GM12878 (cell line): ENCODE measurements around the gene STK35. TPM values are rescaled to one million over a fixed set of nuclear protein-coding genes. Genes with fewer than 3 reads are reported as not detected.

ENCODE experiments used
- ATAC-seq: fragments of 200-7000 bp; cut with Tn5 transposase; 3 replicates; pipeline ENCODE4 v1.9.1; 2020; ENCODE audit warnings: mild to moderate bottlenecking, moderate library complexity
- Bru-seq: library from RNA; stranded (reverse); fragments of 400-500 nt; gene quantifications from one replicate; lab custom pipeline; 2021; lab: Mats Ljungman, UMichigan
- BruChase-seq, 2 experiments: library from RNA; stranded (reverse); fragments of 400-500 nt; gene quantifications; one replicate each; lab custom pipeline; 2021; lab: Mats Ljungman, UMichigan
- BruUV-seq: library from RNA; stranded (reverse); fragments of 400-500 nt; replicated peaks from 2 replicates; lab custom pipeline; 2021; lab: Mats Ljungman, UMichigan
- CTCF ChIA-PET: fragments of 300-600 bp; sonication (Branson Sonifier 250); formaldehyde crosslinking; extraction: SDS; loops from one replicate; lab custom pipeline; 2021; ENCODE audit warnings: inconsistent platforms; lab: Yijun Ruan, JAX
- POLR2A ChIA-PET: fragments of 350-600 bp; formaldehyde crosslinking; extraction: SDS; loops from one replicate; lab custom pipeline; 2021; ENCODE audit warnings: inconsistent platforms; lab: Charles Lee
- RAD21 ChIA-PET: fragments of 300-600 bp; sonication (Branson Sonifier 250); formaldehyde crosslinking; loops from one replicate; lab custom pipeline; 2023; ENCODE audit warnings: antibody characterized with exemption; ENCODE audit not compliant: unreplicated experiment; lab: Charles Lee
- SMC1A ChIA-PET: fragments of 300-600 bp; sonication (Branson Sonifier 250); formaldehyde crosslinking; loops from one replicate; lab custom pipeline; 2023; ENCODE audit not compliant: unreplicated experiment, uncharacterized antibody; lab: Charles Lee
- DNase-seq: peaks from one replicate; pipeline ENCODE4 v3.0.0-alpha.2; 2011; ENCODE audit warnings: low read depth, low spot score
- FAIRE-seq: peaks from 3 replicates; lab custom pipeline; 2011; peaks lifted over from hg19 to GRCh38; lab: Jason Lieb, UNC
- H2AFZ ChIP-seq: 2 replicates; pipeline ENCODE4 v1.6.0; 2011; ENCODE audit warnings: low read depth, low read length, control low read depth; ENCODE audit not compliant: control insufficient read depth
- H3K27ac ChIP-seq: 2 replicates; pipeline ENCODE4 v1.5.1; 2011; ENCODE audit warnings: control low read depth; ENCODE audit not compliant: control insufficient read depth, insufficient read depth
- H3K27me3 ChIP-seq, 2 experiments: replicated peaks in 1 of 2; 2 replicates each; pipeline versions ENCODE4 v1.6.0 to v1.6.1; 2011; ENCODE audit warnings: low read length in 1 of 2; ENCODE audit not compliant: control insufficient read depth in 2 of 2, insufficient read depth in 2 of 2
- H3K36me3 ChIP-seq, 2 experiments: 2 replicates each; pipeline ENCODE4 v1.5.1; 2011; ENCODE audit warnings: low read length in 1 of 2; ENCODE audit not compliant: control insufficient read depth in 2 of 2, insufficient read depth in 2 of 2
- H3K4me1 ChIP-seq: 2 replicates; pipeline ENCODE4 v1.6.1; 2011; ENCODE audit warnings: mild to moderate bottlenecking, low read length, moderate library complexity, mixed read lengths; ENCODE audit not compliant: control insufficient read depth, insufficient read depth
- H3K4me2 ChIP-seq: 2 replicates; pipeline ENCODE4 v1.6.0; 2011; ENCODE audit warnings: control low read depth; ENCODE audit not compliant: control insufficient read depth, insufficient read depth
- H3K4me3 ChIP-seq: fragments of 200-600 bp; sonication (generic); 2 replicates; pipeline ENCODE4 v1.5.1; 2016
- H3K79me2 ChIP-seq: 2 replicates; pipeline ENCODE4 v1.6.0; 2011; ENCODE audit warnings: low read length; ENCODE audit not compliant: control insufficient read depth, insufficient read depth
- H3K9ac ChIP-seq: 2 replicates; pipeline ENCODE4 v1.8.0; 2011; ENCODE audit warnings: low read length, control low read depth, mixed read lengths; ENCODE audit not compliant: control insufficient read depth, insufficient read depth
- H3K9me3 ChIP-seq: replicated peaks from 3 replicates; pipeline ENCODE4 v1.5.1; 2011; ENCODE audit warnings: mild to moderate bottlenecking, low read length; ENCODE audit not compliant: control insufficient read depth, insufficient read depth
- H4K20me1 ChIP-seq: 2 replicates; pipeline ENCODE4 v1.6.0; 2011; ENCODE audit not compliant: control insufficient read depth, insufficient read depth
- CBX3 ChIP-seq: fragments of 200-600 bp; sonication (generic); IDR thresholded peaks from 2 replicates; pipeline ENCODE4 v1.6.1; 2016; ENCODE audit warnings: low read depth, borderline replicate concordance
- CTCF ChIP-seq, 3 experiments: IDR thresholded peaks in 2 of 3; conservative IDR thresholded peaks in 1 of 3; 2 replicates each; pipeline ENCODE4 v1.5.1; 2011; ENCODE audit warnings: low read depth in 3 of 3, low read length in 3 of 3, mild to moderate bottlenecking in 3 of 3, control low read depth in 2 of 3, moderate library complexity in 2 of 3, inconsistent platforms in 1 of 3, mixed read lengths in 1 of 3; ENCODE audit not compliant: control insufficient read depth in 2 of 3, insufficient read depth in 1 of 3; ENCODE audit errors: extremely low read depth in 1 of 3
- ZBED1 ChIP-seq: IDR thresholded peaks from 2 replicates; pipeline ENCODE4 v1.6.1; 2016; ENCODE audit warnings: borderline replicate concordance
- ZBTB11 ChIP-seq: fragments of 450-650 bp; formaldehyde crosslinking; IDR thresholded peaks from 2 replicates; pipeline ENCODE4 v1.5.0; 2022; ENCODE audit warnings: mild to moderate bottlenecking, missing genetic modification characterization
- ZNF622 ChIP-seq: fragments of 450-650 bp; IDR thresholded peaks from 2 replicates; pipeline ENCODE4 v1.6.1; 2017; ENCODE audit warnings: mild to moderate bottlenecking, inconsistent platforms
- WGBS: methylation state at CpG from one replicate; pipeline ENCODE4 v1.1.6; 2016; ENCODE audit warnings: low lambda C conversion rate; ENCODE audit not compliant: insufficient replicate concordance, insufficient coverage; ENCODE audit errors: missing lambda C conversion rate; 5-methylcytosine and 5-hydroxymethylcytosine counted together
- in situ Hi-C: fragments of 300-500 bp; cut with MboI; formaldehyde crosslinking; loops from 9 replicates; pipeline ENCODE4 v1.14.3; 2018; ENCODE audit warnings: mixed read lengths
- intact Hi-C: fragments of 100-400 bp; cut with micrococcal nuclease; formaldehyde crosslinking; loops from one replicate; pipeline ENCODE4 v1.14.2; 2022; ENCODE audit not compliant: unreplicated experiment
- long read RNA-seq, 2 experiments: library from polyadenylated mRNA; unstranded; transcript quantifications; one replicate each; pipeline ENCODE4 v2.0.0, GENCODE V29; 2019 to 2020
- polyA minus RNA-seq, 3 experiments: library from RNA; depleted of rRNA, polyadenylated mRNA; stranded (reverse); fragments of >200 nt; gene quantifications; 2 replicates each; pipeline ENCODE4 v1.2.3, GENCODE V29; 2011
- polyA plus RNA-seq, 11 experiments: library from polyadenylated mRNA; depleted of rRNA in 4 of 11; unstranded in 6 of 11; stranded (reverse) in 5 of 11; fragments of >200 nt; fragmentation: Nextera tagmentation in 4 of 11; fragmentation: Illumina TruSeq in 1 of 11; extraction: Ambion mirVana in 4 of 11; extraction: Trizol in 1 of 11; gene quantifications; 1 replicate in 1 of 11; 2 replicates in 10 of 11; pipeline versions ENCODE4 v1.2.1 to v1.2.3, GENCODE V29; 2011 to 2016; ENCODE audit warnings: inconsistent platforms in 2 of 11, missing spikeins in 2 of 11, low read depth in 1 of 11
- total RNA-seq, 4 experiments: library from RNA; depleted of rRNA in 3 of 4; stranded (reverse); fragments of >200 nt in 3 of 4; fragmentation: Illumina TruSeq in 1 of 4; extraction: Trizol in 1 of 4; gene quantifications; 2 replicates each; pipeline versions ENCODE4 v1.2.1 to v1.2.3, GENCODE V29; 2013 to 2021

STK35 gene
- total RNA-seq (2013; cell fraction: nucleolus; rRNA removed): 38.4 and 42.0 TPM in 2 replicates
- 9.3 and 9.9 TPM in 2 replicates for total RNA-seq (2014; rRNA removed)
- 8.9 and 9.9 TPM in 2 replicates for total RNA-seq (2014; rRNA removed; fragmentation: Illumina TruSeq; extraction: Trizol)
- total RNA-seq (2021): 18.9 and 19.4 TPM in 2 replicates
- polyA plus RNA-seq (2011; ENCODE audit: low read depth): 3.8 TPM
- 6.2 and 9.2 TPM in 2 replicates for polyA plus RNA-seq (2011; rRNA removed)
- polyA plus RNA-seq (2011; cell fraction: cytosol; rRNA removed): 12.8 and 13.0 TPM in 2 replicates
- 11.3 and 11.6 TPM in 2 replicates for polyA plus RNA-seq (2011; cell fraction: nucleus; rRNA removed)
- polyA plus RNA-seq (2012): 6.7 and 7.6 TPM in 2 replicates
- 7.9 and 11.4 TPM in 2 replicates for polyA plus RNA-seq (2014; fragmentation: Illumina TruSeq; extraction: Trizol)
- polyA plus RNA-seq (2014; fragmentation: Nextera tagmentation; extraction: Ambion mirVana): 1 to 10 TPM; 2.9 to 3.7 TPM
- 13.6 and 13.7 TPM in 2 replicates for polyA plus RNA-seq (2014; rRNA removed)
- 1 to 10 TPM; 8.6 to 9.4 TPM for polyA plus RNA-seq (2016; fragmentation: Nextera tagmentation; extraction: Ambion mirVana)
- polyA minus RNA-seq (2011; rRNA and poly(A)+ RNA removed): 11.6 and 16.1 TPM in 2 replicates
- polyA minus RNA-seq (2011; cell fraction: cytosol; rRNA and poly(A)+ RNA removed): 4.9 and 6.0 TPM in 2 replicates
- polyA minus RNA-seq (2011; cell fraction: nucleus; rRNA and poly(A)+ RNA removed): 7.3 and 13.6 TPM in 2 replicates
- Bru-seq, nascent RNA: percentile 83 among the genes with signal in this experiment
- BruChase-seq, experiment 1, labeled RNA remaining after a 6-hour chase: percentile 82 among the genes with signal in this experiment
- percentile 87 among the genes with signal in this experiment for BruChase-seq, experiment 2, labeled RNA remaining after a 2-hour chase
- long read RNA-seq, experiment 1, partial matches to known transcripts: 0 of 1 reads
- long read RNA-seq, experiment 1, other reads (novel, unspliced or antisense): 1 of 1 reads
- long read RNA-seq, experiment 2, partial matches to known transcripts: 0 of 10 reads
- long read RNA-seq, experiment 2, other reads (novel, unspliced or antisense): 10 of 10 reads

- TSS peak; percentile 81 for BruUV-seq
- Histone ChIP-seq H3K79me2 (peaks cover 40% of the 10 kb centered on the region), H3K9ac (peak within 1 kb of the TSS; percentile 99), H3K27me3 (no peaks in the 10 kb centered on the region), H2AFZ (peak within 1 kb of the TSS; percentile 98), H3K4me2 (peak within 1 kb of the TSS; percentile 72), H3K4me1 (peaks cover 11% of the 10 kb centered on the region; the same call in 1 of the 2 replicates), H3K4me3 (peak within 1 kb of the TSS; percentile 92), H3K36me3 (peaks cover 0 to 10% of the 10 kb centered on the region in 2 experiments; a peak in 1 of 4 replicates), H4K20me1 (no peaks in the 10 kb centered on the region), H3K27ac (peak within 1 kb of the TSS; percentile 100), H3K9me3 (no peaks in the 10 kb centered on the region)
- CTCF ChIA-PET: interaction anchor here (1.2 to 4.1 kb wide), 2 partner anchors 8 to 95 kb away, joined by 4 to 19 read pairs; no protein-coding TSS in a partner anchor
- DNase-seq (no peak), ATAC-seq (peak; percentile 78), FAIRE-seq (no peak)
- POLR2A ChIA-PET: interaction anchor here (1.0 to 3.6 kb wide), 2 partner anchors 12 to 292 kb away, joined by 3 to 25 read pairs; no protein-coding TSS in a partner anchor
- 3% methylated on average over 32 of the region's 32 CpGs for WGBS
- SMC1A ChIA-PET: interaction anchor here (1.4 to 1.8 kb wide), 2 partner anchors 23 to 36 kb away, joined by 3 to 4 read pairs; no protein-coding TSS in a partner anchor
- TF ChIP-seq ZBED1: no peak
- TF ChIP-seq ZBTB11: no peak
- TF ChIP-seq CBX3: no peak
- TF ChIP-seq ZNF622: no peak
- TF ChIP-seq CTCF (IDR thresholded peaks at IDR 0.05 in 2 of 3, conservative IDR thresholded peaks at IDR 0.05 in 1 of 3; ENCODE audit: control insufficient read depth in 2 of 3, extremely low read depth in 1 of 3, insufficient read depth in 1 of 3, low read depth in 3 of 3, low read length in 3 of 3): no peak
- RAD21 ChIA-PET: interaction anchor here (1.3 to 1.5 kb wide), 2 partner anchors 8 to 71 kb away, joined by 3 to 4 read pairs; no protein-coding TSS in a partner anchor
- in situ Hi-C loops (no loop called here), intact Hi-C loops (loop anchor here (10.0 kb wide), 1 partner anchor 196 kb away; no protein-coding TSS in a partner anchor)
Observed at GRCh38 chr20:2101057-2101864, at the start of gene STK35. Gene STK35, plus strand, starts transcription at chr20:2101827. Its CDS starts 55 bp downstream, at chr20:2101882.
